DMS153 treated with DMSO at 0.1 percent for 48 hours (cell line): ENCODE results near the gene SH2D3C.
A peak's percentile ranks its signal among the peaks of the same experiment; 100 is the strongest.

Source experiments
- DNase-seq: peaks from one replicate; lab custom pipeline; 2025; ENCODE audit not compliant: unreplicated experiment; lab: John Stamatoyannopoulos, UW

The SH2D3C gene

DNA sequence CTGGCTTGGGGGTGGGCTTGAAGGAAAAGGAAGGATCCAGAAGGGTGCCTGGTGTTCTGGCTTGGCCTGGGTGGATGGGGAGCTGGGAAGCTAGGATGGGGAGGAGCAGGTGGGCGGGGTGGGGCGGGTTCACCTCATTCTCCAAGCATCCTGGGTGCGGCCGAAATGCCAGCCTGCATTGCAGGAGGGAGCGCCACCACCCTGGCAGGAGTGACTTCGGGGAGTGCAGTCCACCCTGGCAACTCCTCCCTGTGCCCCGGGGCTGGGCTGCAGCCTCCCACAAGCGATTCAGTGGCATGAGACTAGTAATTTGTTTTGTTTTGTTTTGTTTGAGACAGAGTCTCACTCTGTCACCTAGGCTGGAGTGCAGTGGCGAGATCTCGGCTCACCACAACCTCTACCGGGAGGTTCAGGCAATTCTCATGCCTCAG lies 57.1 kb downstream of the SH2D3C start:
- no peak for DNase-seq

DNA sequence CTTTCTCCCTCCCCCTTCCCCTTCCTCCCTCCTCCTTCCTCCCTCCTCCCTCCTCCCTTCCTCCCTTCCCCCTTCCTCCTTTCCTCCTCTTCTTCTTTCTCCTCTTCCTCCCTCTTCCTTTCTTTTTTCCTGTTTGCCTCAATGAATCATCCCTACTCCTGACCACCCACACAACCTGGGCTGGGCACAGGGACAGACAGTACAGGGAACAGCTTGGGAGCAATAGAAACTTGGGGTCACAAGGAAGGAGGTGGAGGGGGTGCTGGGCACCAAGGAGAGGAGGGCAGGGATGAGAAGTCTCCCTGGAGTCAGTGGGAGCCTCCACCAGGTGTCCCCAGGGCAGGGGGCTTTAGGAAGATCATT lies 57.6 kb downstream of the SH2D3C start:
- DNase-seq: no peak

DNA sequence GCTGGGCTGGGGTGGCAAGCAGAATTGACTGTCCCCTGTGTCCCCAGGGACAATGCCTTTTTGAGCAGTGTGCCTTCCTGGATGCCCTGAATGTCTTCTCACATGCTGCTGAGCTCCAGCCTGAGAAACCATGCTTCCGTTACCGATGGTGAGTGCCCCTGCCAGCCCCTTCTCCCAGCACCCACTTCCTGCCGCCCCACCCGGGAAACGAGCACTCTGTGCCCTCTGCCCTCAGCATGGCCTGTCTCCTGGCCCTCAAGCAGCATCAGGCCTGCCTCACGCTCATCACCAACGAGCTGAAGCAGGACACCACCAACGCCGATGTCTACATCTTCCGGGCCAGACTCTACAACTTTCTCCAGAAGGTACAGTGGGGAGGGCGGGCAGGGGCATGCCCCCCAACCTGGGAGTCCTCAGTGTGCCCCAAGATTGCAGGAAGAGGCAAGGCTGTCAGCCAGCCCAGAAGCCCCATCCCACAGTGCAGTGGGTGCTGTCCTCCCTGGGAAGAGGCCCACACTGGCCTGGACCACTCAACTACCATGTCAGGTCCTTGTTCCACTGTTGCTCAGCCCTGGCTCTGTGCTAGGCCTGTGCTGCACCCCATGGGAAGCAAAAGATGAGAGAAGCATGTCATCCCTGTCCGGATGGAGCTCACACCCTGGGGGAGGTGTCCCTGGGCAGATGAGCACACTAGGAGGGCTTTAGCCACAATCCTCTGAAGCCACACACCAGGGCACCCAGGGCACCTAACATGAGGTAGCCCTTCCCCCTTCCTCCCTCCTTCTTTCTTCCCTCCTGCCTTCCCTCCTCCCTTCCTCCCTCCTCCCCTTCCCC lies 58.2 kb downstream of the SH2D3C start:
- DNase-seq: no peak

DNA sequence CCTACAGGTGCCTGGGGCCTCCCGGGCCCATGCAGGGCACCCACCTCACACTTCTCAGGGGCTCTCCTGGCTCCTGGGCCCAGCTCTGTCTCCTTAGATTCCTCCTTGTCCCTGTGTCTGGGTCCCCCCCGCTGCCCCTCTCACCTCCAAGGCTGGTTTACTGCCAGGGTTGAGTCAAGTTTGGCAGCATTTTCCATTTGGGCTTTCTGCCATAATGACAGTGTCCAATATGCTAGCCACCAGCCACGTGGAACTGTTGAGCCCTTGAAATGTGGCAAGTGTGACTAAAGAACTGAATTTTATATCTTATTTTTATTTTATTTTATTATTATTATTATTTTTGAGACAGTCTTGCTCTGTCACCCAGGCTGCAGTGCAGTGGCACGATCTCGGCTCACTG lies 60.7 kb downstream of the SH2D3C start:
- no peak for DNase-seq

DNA sequence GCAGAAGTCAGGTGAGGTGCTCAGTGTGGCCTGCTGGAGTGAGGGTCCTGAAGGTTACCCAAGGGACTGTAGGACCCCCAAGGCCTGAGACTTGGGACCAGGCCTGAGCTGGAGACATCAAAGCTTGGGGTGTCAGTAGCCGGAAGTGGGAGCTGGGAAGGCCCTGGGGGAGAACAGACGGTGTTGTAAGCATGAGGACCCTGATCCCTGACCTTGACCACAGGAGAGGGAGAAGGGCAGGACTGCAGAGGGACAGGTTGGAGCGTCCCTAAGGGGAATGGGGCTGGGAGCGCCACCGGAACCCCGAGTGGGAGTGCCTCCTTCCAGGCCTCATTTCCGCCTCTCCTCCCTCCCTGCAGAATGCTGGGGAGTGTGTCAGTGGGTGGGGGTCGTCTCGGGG lies 62.1 kb downstream of the SH2D3C start:
- DNase-seq: no peak

DNA sequence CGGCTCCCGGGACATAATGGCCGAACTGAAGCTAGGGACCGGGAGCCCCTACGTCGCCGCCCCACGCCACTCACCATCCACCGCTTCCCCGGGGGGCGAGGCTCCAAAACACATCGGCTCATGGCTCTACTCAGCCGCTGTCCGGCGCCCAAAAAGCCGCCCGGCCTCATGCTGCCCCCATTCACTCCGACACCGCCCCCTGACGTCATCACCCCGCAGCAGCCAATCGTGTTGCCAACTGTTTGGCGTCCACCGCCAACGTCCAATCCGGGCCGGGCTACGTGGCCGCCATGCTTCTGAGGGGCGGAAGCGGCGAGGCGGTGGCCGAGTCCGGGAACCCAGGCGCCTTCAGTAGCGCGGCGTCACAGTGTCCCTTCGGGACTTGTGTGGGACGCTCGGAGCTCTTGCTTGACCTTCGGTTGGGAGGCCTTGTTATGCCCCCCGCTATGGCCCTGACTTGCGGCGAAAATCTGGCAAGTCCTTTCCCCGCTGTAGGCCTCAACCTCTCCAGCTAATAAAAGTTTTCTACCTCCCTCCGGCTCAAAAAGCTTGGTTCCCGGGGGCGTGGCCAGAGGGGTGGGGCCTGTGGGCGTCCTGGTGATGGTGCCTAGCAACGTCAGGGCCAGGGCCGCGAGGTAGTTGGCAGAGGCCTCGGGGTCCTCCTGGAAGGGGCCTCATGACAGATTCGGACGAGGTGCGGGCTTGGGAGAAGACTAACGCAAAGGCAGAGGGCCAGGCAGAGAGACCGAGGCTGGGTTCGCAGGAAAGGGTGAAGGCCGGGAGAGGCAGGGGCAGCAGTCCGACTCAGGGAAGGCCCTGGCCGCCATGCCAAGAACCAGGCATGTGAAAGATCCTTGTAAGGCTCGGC lies 62.8 kb downstream of the SH2D3C start, which contains the start of the genes PTRH1 and TTC16:
Gene PTRH1 (minus strand): TSS at position 194 of the 868 bp plus-strand sequence. CDS start 24 bp downstream, at position 170.
Gene TTC16 (plus strand): TSS at position 610 of the 868 bp plus-strand sequence. CDS start 67 bp downstream, at position 677.
- DNase-seq: peak; percentile 93

DNA sequence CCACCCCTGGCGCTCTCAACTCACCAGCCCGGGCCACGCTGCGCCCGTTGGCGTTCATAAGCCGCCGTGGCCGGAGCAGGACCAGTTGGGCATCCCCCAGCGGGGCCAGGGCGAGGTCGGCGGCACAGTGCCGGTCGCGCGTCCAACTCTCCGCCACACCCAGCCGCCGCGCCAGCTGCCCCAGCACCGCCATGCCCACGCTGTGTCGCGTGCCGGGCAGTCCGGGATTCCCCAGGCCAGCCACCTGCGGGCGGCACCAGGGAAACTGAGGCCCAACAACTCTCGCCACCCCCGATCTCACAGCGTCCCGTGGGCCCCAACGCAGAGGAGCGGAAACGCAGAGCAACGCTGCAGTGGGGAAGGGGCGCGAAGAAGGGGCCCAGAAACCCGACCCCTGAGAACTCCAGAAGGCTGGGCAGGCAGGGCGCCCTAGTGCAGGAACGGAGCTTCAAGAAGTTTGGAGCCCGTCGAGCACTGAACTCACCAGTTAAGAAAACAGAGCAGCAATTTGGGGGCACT lies 63.5 kb downstream of the SH2D3C start:
- no peak for DNase-seq

DNA sequence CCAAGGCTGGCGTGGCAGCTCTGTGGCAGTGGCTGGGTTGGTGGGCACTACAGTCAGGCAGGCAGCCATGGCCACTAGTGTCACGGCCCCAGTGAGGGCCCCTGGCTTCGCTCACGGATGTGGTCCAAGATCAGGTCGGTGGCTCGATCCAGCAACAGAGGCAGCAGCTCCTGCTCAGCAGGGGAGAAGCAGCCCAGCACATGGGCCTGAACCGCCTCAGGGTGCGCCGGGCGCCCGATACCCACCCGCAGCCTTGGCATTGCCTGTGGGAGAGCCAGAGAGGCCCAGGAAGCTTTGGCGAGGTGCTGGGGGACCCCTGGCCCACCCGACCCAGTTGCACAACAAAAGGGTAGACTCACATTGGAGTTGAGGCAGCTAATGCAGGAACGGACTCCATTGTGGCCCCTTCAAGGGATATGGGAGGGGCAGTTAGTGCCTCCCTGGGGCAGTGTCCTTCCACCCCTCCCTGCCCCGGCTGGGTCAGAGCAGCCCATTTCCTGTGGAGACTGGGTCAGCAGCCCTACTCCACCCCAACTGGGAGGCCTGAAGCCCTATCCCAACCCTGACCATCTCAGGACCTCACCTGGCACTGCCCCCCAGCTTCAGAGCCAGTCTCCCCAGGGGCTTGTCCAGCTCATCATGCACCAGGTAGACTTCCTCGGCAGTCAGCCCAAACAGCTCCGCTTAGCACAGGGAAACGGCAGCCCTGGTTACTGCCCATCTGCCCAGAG lies 64.3 kb downstream of the SH2D3C start:
- DNase-seq: no peak

DNA sequence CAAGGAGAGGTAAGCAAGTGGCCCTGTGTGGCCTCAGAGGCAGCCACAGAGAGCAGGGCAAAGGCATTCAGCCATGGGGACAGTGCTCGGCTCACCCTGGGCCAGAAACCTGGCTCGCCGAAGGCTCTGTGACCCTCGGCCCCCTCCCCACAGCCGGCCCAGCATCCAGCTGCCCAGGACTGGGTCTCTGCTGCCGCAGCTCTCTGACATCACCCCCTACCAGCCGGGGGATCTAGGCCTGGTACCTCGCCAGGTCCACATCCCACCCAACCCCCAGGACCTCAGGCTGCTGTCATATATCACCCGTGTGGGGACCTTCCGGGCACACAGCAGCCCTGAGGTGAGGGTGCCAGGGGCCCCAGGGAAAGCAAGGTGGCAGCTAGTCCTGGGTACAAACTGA lies 65.6 kb downstream of the SH2D3C start:
- no peak for DNase-seq

DNA sequence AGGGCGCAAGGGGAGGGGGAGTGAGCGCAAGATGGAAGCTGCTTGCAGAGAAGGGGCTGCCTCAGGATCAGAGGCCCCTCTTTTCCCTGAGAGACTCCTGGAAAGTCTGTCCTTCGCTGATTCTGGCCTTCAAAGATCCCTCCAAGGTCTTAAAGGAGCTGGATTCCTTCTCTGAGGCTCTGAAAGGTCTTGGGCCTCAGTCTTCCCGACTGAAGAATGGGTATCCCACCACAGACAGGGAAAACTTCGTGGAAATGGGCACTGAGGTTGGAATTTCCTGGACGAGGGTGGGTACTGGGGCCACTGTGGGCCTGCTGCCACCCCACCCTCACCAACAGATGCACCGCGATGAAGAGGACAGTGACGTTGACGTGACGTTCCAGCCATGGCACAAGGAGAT lies 66.1 kb downstream of the SH2D3C start:
- no peak for DNase-seq

DNA sequence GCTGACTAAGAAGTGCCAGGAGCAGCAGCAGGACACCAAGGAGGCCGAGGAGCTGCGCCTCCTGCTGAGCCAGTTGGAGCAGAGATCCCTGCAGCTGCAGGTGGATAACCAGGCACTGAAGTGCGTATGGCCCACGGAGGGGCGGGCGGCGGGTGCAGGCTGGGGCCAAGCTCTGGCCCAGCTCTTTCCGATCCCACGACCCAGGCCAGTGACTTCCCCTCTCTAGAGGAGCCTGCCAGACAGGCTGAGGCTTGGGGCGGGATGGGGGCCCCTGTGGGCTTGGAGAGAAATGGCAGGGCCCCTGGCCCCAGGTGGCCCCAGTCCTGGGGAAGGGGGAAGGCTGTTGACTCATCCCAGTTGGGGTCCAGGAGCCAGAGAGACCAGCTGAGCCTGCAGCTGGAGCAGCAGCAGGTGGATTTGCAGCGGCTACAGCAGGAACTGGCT lies 66.6 kb downstream of the SH2D3C start:
- DNase-seq: no peak

DNA sequence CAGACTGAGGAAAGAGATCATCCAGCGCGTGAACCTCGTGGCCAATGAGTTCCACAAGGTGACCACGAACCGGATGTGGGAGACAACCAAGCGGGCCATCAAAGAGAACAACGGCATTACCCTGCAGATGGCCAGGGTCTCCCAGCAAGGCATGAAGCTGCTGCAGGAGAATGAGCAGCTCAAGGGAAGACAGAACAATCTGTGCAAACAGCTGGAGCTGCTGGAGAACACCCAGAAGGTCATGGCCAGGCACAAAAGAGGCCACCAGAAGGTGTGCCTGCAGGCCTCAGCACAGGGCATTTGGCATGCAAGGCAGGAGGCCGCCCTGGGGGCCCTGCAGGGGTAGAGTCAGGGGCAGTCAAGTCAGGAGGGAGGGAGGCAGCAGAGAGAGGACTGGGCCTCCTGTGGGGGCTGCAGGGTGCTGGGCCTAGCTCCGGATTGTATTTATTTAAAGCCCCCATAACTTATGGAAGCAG lies 67.2 kb downstream of the SH2D3C start:
- DNase-seq: no peak

DNA sequence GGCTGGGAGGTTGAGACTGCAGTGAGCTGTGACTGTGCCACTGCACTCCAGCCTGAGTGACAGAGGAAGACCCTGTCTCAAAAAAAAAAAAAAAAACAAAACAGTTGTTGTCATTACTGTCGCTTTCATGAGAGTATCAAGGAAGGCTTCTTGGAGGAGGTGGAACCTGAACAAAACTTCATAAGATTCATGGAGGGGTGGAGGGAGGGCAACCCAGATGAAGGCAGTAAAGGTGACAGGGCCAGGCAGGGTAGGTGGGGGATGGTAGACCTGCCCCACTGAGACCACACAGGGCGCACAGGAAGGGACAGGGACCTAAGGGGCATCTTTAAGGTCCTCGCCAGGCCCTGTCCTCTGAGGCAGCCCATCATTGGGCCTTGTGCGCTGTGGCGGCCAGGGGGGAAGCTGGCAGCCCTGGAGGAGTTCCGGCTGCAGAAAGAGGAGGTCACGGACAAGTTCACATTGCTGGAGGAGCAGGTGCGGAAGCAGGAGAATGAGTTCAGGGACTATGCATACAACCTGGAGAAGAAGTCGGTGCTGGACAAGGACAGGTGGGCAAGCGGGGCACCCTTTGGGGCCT lies 68.2 kb downstream of the SH2D3C start:
- DNase-seq: no peak

DNA sequence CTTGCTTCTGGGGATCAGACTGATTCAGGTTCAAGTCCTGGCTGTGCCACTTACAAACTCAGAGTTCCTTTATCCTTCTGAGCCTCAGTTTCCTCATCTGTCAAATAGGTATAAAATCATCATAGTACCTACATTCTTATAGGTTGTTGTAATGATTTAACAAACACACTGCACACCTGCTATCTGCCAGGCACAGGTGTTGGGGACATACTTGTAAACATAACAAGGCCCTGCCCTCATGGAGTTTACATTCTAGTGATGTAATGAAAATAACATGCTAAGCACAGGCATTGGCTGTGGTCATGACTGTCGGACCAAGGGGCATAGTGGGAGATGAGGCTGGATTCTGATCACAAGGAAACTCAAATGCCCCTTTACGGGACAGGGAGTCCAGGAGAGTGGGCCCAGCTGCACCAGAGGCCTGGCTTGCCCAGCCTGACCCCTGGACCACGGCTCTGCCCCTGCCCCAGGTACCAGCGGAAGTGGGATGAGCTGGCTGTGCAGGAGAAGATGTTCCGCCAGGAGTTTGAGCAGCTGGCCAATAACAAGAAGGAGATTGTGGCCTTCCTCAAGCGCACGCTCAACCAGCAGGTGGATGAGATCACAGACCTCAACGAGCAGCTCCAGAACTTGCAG lies 69.4 kb downstream of the SH2D3C start:
- no peak for DNase-seq

DNA sequence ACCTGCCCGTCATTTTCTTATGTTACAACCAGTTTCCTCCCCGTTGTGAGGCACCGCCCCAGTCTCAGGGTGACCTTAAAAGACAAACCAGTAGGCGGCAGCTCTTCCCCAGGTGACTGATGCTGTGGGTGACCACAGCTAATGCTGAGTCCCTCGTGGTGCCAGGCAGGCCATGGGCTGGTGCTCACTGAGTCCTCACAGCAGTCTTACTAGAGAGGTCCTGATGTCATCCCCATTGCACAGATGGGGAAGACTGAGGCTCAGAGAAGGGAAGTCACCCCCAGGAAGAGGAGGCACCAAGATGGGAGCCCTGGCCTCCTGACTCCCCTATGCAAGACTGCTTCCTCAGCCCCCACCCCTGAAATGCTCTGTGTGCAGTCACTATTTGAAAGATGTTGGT lies 70.7 kb downstream of the SH2D3C start:
- no peak for DNase-seq

DNA sequence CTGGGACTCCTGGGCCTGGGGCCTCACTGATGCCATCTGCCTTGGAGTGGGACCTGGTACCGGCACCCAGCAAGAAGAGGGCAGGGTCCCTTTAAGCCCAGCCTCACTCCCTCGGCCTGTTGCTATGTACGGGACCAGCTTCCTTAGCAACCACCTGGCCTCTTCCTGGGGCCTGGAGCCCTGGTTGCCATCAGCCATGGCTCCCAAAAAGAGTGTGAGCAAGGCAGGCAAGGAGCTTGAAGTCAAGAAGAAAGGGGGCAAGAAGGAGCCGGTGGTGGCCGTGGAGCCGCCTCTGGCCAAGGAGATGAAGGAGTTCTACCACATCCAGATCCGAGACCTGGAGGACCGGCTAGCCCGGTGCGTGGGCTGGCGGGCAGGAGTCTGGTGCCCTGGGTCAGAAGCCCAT lies 71.6 kb downstream of the SH2D3C start, which contains the start of gene CFAP157:
Gene CFAP157 (plus strand): TSS at position 153 of the 406 bp plus-strand sequence. CDS start 44 bp downstream, at position 197.
- peak; percentile 30 for DNase-seq

DNA sequence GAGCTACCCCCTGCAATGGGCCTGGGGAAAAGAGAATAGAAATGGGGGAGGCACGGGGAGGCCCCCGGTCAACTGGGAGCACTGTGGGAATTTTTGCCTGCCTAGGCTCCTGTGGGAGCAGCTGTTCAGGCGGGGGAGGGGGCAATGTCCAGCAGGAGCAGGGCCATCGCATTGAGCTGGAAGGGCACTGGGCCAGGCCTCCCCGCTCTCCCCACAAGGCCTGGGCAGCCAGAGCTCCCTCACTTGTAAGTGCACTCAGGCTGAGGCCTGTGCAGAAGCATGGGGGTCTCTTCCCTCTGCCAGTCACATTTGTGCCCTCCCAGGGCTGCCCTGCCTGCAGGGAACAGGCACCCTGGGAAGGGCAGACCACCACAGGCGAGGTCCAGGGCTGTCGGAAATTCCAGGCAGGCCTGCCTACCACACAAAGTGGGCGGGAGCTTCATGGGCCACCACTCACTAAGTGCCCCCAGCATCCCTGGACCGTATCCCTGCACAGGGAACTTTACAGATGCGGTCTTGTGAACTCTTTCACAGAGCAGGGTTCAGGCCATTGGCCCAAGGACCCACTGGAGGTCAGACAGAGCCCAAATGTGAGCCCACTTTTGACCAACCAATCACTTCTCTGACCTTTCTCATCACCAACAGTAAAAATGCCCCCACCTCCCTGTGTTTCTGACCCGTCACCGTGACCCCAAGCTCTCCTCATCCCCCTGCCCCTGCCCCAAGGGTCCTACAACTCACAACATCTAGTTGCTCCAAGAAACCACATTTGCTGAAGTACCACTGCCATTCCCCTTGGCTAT lies 72.7 kb downstream of the SH2D3C start:
- no peak for DNase-seq

DNA sequence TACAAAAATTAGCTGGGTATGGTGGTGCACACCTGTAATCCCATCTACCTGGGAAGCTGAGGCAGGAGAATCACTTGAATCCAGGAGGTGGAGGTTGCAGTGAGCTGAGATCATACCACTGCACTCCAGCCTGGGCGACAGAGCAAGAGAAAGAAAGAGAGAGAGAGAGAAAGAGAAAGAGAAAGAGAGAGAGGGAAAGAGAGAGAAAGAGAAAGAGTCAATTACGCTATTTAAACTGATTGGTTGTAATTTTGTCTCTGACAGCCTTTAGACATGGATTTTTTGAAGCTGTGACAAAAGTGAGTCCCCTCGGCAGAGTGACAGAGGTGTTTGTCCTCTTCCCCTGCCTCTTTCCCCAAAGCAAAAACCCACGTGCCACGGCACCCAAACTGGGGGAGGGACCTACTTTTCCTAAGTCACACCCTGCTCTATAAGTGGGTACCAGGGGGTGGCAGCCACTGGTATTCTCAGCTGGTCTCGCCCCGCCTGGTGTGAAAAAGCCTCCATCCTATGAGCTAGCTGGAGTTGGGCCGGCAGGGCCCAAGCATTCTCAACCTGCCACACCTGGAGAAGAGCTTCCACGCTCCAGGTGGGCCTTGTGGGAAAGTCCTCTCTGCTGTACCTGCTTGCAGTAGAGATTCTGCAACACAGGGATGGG lies 75.0 kb downstream of the SH2D3C start:
- DNase-seq: no peak
